Gastrocnemius medialis (tissue), 4 donors: ENCODE measurements around the gene ACACB. TPM values are rescaled to one million over a fixed set of nuclear protein-coding genes. Genes with fewer than 3 reads are reported as not detected.
A peak's percentile ranks its signal among the peaks of the same experiment; 100 is the strongest.

Experiments used
- ATAC-seq, 2 donors: fragments of 150-250 bp; one replicate each; pipeline ENCODE4 v1.9.1; 2016
- DNase-seq, 2 donors: peaks; one replicate each; pipeline ENCODE4 v3.0.0-alpha.2; 2019
- H3K27ac ChIP-seq, 4 donors: fragments of 200-600 bp; sonication (generic); 1 replicate in 1 of 4; 2 replicates in 3 of 4; pipeline ENCODE4 v1.5.1; 2016 to 2018; ENCODE audit warnings: mild to moderate bottlenecking in 2 of 4, moderate library complexity in 1 of 4
- H3K27me3 ChIP-seq, 3 donors: fragments of 200-600 bp; sonication (generic) in 2 of 3; 1 replicate in 1 of 3; 2 replicates in 2 of 3; pipeline versions ENCODE4 v1.5.1 to v1.6.0; 2016 to 2019; ENCODE audit warnings: mild to moderate bottlenecking in 1 of 3, moderate library complexity in 1 of 3
- H3K36me3 ChIP-seq, 2 donors: fragments of 200-600 bp; sonication (generic) in 1 of 2; one replicate each; pipeline ENCODE4 v1.5.1; 2017 to 2018
- H3K4me1 ChIP-seq, 2 donors: fragments of 200-600 bp; sonication (generic) in 1 of 2; one replicate each; pipeline ENCODE4 v1.5.1; 2016 to 2017; ENCODE audit warnings: mild to moderate bottlenecking in 2 of 2
- H3K4me3 ChIP-seq, 4 donors: fragments of 200-600 bp; sonication (generic) in 3 of 4; 1 replicate in 1 of 4; 2 replicates in 3 of 4; pipeline ENCODE4 v1.5.1; 2016 to 2019; ENCODE audit warnings: mild to moderate bottlenecking in 2 of 4
- H3K9me3 ChIP-seq, 3 donors: fragments of 200-600 bp; sonication (generic) in 2 of 3; 1 replicate in 1 of 3; 2 replicates in 2 of 3; pipeline ENCODE4 v1.5.1; 2016 to 2019
- CTCF ChIP-seq, 5 experiments: fragments of 450-650 bp in 3 of 5; fragments of 200-600 bp in 2 of 5; sonication (generic) in 2 of 5; IDR thresholded peaks in 4 of 5; conservative IDR thresholded peaks in 1 of 5; 1 replicate in 4 of 5; 2 replicates in 1 of 5; pipeline ENCODE4 v1.5.1; 2016 to 2019; ENCODE audit warnings: antibody characterized with exemption in 5 of 5, mild to moderate bottlenecking in 3 of 5, moderate library complexity in 3 of 5
- POLR2A ChIP-seq, 2 donors: fragments of 450-650 bp; IDR thresholded peaks; one replicate each; pipeline ENCODE4 v1.6.1; 2017; ENCODE audit warnings: antibody characterized with exemption in 2 of 2, mild to moderate bottlenecking in 2 of 2, moderate library complexity in 2 of 2
- in situ Hi-C, 4 donors: fragments of 200-750 bp; cut with MboI; loops; one replicate each; pipeline versions ENCODE4 v1.15.0 to v1.8.0; 2017; ENCODE audit warnings: low sequenced_read_pairs in 4 of 4
- intact Hi-C: fragments of 100-400 bp; cut with DNase I; formaldehyde crosslinking; loops from one replicate; pipeline ENCODE4 v1.15.1; 2023; ENCODE audit warnings: low total_unique reads
- total RNA-seq, 4 donors: library from RNA; depleted of rRNA; stranded (reverse); fragments of >200 nt; gene quantifications; one replicate each; pipeline versions ENCODE4 v1.1.0 to v1.2.3, GENCODE V29; 2016

ACACB gene
- total RNA-seq, 4 donors from 2014 or later, result 595 to 1,103 (median 698) TPM

DNA sequence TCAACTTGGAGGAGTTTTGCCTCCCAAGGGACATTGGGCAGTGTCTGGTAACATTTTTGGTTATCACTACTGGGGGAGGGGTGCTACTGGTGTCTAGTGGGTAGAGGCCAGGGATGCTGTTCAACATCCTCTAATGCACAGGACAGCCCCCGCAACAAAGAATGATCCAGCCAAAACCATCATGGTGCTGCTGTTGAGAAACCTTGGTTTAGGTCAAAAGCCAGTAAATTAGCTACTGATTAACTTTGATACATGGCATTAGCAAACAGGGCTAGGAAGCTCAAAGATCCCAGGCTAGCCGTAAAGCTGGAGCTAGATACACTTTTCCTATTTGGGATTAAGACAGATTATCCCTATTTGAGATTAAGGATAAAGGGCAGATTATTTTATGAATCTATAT is 32.0 kb upstream of the ACACB start:
- intact Hi-C loops, result no loop called here
- no peaks in the 10 kb centered on the region for H3K9me3 ChIP-seq
- no peak for DNase-seq
- peaks cover 0 to 90% of the 10 kb centered on the region in 2 donors for H3K36me3 ChIP-seq
- no peak for ATAC-seq
- no peak overlapping the region for H3K27ac ChIP-seq
- H3K4me3 ChIP-seq, result no peak overlapping the region
- in situ Hi-C loops, result loop anchor here (25.0 kb wide), 3 partner anchors 422 to 522 kb away; partner anchors contain the start of genes ISCU (in 3 of the 4), SART3 (in 3 of the 4) and SELPLG (in 2 of the 4)
- H3K27me3 ChIP-seq, result no peaks in the 10 kb centered on the region
- H3K4me1 ChIP-seq, result peaks cover 4 to 11% of the 10 kb centered on the region in 2 donors
- TF ChIP-seq POLR2A (IDR thresholded peaks at IDR 0.05), result no peak
- no peak for TF ChIP-seq CTCF (IDR thresholded peaks at IDR 0.05 in 4 of 5, conservative IDR thresholded peaks at IDR 0.05 in 1 of 5)

GRCh38 chr12:109085590-109085989 is 30.8 kb upstream of the ACACB start:
- Histone ChIP-seq H3K27me3 (no peaks in the 10 kb centered on the region), H3K27ac (no peak overlapping the region), H3K9me3 (no peaks in the 10 kb centered on the region), H3K4me1 (peaks cover 4 to 11% of the 10 kb centered on the region in 2 donors), H3K36me3 (peaks cover 0 to 92% of the 10 kb centered on the region in 2 donors), H3K4me3 (no peak overlapping the region)
- ATAC-seq (no peak), DNase-seq (no peak)
- intact Hi-C loops, result no loop called here
- in situ Hi-C loops, result loop anchor here (25.0 kb wide), 3 partner anchors 423 to 523 kb away; partner anchors contain the start of genes ISCU (in 3 of the 4), SART3 (in 3 of the 4) and SELPLG (in 2 of the 4)
- TF ChIP-seq POLR2A (IDR thresholded peaks at IDR 0.05), result no peak
- TF ChIP-seq CTCF (IDR thresholded peaks at IDR 0.05 in 4 of 5, conservative IDR thresholded peaks at IDR 0.05 in 1 of 5), result no peak

DNA sequence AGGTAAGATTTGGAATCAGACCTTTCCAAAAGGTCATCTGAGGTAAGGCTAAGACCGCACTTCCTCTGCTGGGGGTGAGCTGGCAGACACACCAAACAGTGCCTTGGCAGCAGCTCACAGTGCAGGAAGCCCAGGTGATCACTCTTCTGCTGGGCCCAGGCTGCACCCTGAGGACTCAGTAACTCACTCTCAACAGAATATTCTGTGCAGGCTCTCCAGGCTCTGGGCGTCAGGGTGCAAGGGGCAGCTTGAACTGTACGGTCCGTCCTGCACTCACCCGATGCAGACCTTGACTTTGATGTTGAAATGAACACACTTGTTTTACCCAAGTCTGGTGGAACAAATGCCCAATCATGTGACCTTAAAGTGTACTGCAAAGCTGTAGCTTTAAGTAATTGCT is 29.1 kb upstream of the ACACB start:
- no peak overlapping the region for H3K4me3 ChIP-seq
- ATAC-seq, result peak; percentile 31 to 49
- H3K9me3 ChIP-seq, result no peaks in the 10 kb centered on the region
- in situ Hi-C loops (loop anchor here (25.0 kb wide), 3 partner anchors 425 to 525 kb away; partner anchors contain the start of genes ISCU (in 3 of the 4), SART3 (in 3 of the 4) and SELPLG (in 2 of the 4)), intact Hi-C loops (no loop called here)
- H3K36me3 ChIP-seq, result peaks cover 0 to 83% of the 10 kb centered on the region in 2 donors
- TF ChIP-seq CTCF (IDR thresholded peaks at IDR 0.05 in 4 of 5, conservative IDR thresholded peaks at IDR 0.05 in 1 of 5) (no peak), POLR2A (IDR thresholded peaks at IDR 0.05) (no peak)
- DNase-seq, result no peak
- no peaks in the 10 kb centered on the region for H3K27me3 ChIP-seq
- peak overlapping the region in 2 of 4 donors; percentile 2 to 33 for H3K27ac ChIP-seq
- peaks cover 10 to 18% of the 10 kb centered on the region in 2 donors for H3K4me1 ChIP-seq

GRCh38 chr12:109088818-109089217 is 27.6 kb upstream of the ACACB start:
- peaks cover 0 to 68% of the 10 kb centered on the region in 2 donors for H3K36me3 ChIP-seq

More at GRCh38 chr12:109088818-109089217, 27.6 kb upstream of the ACACB start:
- Histone ChIP-seq H3K9me3 (no peaks in the 10 kb centered on the region), H3K27ac (no peak overlapping the region), H3K27me3 (no peaks in the 10 kb centered on the region), H3K4me1 (peaks cover 18 to 30% of the 10 kb centered on the region in 2 donors), H3K4me3 (no peak overlapping the region)
- ATAC-seq (no peak), DNase-seq (no peak)
- intact Hi-C loops (no loop called here), in situ Hi-C loops (loop anchor here (25.0 kb wide), 3 partner anchors 427 to 527 kb away; partner anchors contain the start of genes ISCU (in 3 of the 4), SART3 (in 3 of the 4) and SELPLG (in 2 of the 4))
- TF ChIP-seq POLR2A (IDR thresholded peaks at IDR 0.05) (no peak), CTCF (IDR thresholded peaks at IDR 0.05 in 4 of 5, conservative IDR thresholded peaks at IDR 0.05 in 1 of 5) (no peak)
